Stimulated activated CD4-positive, alpha-beta T cell treated with anti-CD3 and anti-CD28 coated beads, Interleukin-4, amount 100 ng/mL, for 1 hour (primary cell): Measurements from ENCODE around the gene ADK.

ENCODE experiments used
- DNase-seq: peaks from one replicate; pipeline ENCODE4 v3.0.0-alpha.2; 2020

ADK gene

DNA sequence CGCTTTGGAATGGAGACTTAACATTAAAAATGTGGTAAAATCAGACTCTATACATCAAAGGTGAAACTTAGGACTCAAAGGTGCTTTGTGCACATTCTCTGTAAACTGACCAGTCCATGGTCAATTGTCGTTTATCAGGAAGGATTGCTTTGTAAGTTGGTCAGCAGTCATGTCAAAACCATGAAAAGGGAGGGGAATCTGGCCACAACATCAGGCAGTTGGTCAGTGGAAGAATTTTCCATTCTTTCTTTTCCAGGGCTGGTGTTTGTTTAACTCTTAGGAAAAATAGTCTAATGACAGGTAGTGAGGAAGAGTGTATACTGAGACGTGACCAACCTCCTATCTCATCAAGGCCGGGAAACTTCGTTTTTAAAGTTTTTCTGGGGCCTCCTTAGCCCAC lies 226.5 kb downstream of the ADK start:
- no peak for DNase-seq

DNA sequence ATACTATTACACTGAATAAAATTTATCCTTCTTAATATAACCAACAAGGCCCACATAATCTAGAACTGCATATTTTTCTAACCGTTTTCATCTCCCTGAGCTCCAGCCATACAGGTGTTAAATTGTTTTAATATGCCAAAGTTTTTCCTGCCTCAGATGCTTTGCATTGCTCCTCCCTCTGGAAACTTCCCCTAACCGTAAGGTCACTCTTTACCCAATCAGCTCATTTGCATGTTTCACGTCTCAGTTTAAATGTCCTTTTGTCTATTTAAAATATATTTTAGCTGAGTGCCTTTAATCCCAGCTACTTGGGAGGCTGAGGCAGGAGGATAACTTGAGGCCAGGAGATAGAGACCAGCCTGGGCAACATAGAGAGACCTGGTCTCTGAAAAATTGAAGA lies 228.5 kb downstream of the ADK start:
- DNase-seq, result no peak

DNA sequence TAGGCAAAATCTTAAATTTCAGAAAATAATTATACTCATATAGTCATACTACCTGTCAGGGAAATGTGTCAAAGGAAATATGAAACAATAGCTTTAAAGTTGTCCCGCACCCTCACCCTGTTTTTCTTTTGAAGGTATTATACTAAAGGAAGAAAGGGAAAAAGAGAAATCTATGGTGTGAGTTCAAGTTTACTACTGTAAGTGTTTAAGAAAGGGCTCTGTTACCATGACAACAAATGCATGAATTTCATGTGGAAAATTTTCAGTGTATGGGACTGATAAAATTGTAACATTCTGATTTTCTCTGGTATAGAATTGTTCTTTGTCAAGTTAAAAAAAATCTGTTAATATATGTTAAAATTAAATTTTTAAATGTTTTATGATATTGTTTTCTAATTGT lies 229.8 kb downstream of the ADK start:
- DNase-seq, result no peak

DNA sequence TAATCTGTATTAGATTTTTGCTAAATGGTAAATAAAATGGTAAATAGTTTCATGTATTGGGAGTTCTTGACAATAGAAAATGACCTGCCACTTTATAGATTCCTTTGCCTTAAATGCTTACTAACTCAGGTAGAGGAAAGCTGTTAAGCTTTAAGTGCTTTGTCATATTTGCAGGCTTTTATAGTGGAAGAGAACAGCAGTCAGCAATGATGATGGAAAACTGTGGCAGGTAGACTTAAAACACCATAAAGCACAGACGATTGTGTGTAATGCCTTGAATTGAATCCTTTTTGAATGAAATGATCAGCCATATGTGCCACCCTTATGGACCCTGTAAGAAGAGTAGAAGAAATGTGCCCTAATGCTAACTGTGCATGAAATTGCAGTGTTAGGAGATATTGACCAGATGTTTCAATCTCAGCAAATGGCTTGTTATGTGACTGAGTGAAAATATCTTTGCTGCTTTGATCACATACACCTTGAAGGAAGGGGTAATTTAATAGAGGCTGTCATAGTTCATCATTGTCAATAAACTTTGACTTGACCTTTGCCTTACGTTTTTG lies 230.4 kb downstream of the ADK start:
- DNase-seq, result no peak

DNA sequence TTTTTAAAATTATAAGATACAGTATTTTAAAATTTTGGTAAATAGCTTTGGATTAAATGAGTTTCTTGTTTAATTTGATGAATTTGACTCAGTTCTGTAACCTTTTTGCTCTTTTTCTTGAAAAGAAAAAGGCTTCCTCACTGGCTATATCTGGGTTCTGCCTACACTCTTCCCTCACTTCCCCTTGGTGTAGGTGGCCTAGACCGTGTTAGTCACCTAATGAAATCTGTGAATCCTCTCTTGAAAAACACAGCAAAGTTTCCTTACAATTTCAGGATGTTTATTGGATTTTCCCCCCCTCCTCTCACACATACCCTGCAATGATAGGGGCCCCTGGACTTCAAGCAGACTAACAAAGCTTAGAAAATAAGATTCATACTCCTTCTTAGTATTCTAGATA lies 231.6 kb downstream of the ADK start:
- no peak for DNase-seq

DNA sequence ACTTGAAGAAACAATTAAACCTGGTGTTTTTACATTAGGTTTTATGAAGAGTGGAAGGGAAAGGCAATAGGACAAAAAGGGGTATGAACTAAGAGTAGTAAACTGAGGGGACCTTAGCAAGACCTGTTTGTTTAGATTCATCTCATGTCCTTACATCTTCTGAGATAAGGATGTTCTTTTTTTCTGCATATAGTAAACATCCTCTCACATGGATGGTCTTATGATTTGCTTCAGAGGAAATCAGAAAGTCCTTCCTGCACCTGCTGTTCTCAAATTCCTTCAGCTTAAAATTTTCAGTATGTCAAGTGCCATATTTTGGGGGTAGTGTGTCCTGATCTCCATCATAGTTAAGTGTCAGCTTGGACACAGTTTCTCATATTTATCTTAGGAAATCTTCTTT lies 232.6 kb downstream of the ADK start:
- DNase-seq, result no peak

DNA sequence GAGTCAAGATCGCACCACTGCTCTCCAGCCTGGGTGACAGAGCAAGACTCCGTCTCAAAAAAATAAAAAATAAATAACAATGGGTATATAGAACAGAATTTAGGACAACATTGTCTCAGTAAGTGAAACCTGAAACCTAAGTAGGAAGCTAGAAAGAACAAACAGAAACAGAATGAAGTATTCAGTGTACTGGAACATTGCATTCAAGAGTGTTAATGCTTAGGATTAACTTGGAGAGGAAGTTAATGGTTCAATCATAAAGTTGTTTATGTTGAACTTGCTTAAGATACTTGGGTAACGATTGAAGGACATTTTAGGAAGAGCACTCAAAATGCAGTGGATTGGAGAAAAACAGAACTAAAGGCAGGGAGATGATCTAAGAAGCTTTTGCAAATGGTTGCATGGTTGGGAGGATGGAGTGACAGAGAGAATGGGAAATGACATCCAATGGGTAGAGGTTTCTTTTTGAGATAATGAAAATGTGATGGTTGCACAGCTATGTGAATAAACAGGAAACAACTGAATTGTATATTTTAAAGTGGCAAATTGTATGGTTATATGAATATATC lies 233.7 kb downstream of the ADK start:
- DNase-seq, result no peak

DNA sequence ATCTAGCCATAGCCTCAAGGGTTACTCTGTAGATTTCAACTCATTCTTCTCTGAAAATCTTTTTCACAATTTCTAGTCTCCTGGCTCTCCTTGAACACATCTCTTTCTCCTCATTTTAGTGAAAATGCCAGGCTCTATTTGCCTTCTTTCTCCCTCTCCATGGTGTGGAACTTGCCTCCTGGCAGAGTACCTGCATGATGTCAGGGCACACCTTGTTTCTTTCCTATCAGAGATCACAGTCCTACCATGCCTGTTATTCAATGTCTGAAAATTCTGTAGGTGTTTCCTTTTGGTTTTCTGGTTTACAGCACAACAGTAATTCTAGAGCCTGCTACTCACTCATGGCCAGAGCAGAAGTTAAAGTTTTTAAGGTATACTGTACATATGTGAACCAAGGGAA lies 237.8 kb downstream of the ADK start:
- DNase-seq, result no peak

DNA sequence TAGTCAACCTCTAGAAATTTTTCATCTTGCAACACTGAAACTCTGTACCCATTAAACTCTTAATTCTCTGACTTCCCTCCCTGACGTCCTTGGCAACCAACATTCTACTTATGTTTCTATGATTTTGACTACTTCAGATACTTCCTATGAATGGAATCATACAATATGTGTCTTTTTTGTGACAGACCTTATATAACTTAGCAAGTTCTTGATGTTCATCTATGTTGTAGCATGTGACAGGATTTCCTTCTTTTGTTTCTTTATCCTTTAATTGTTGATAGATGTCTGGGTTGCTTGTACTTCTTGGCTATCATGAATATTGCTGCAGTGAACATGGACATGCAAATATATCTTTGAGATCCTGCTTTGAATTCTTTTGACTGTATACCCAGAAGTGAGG lies 240.8 kb downstream of the ADK start:
- DNase-seq, result no peak

DNA sequence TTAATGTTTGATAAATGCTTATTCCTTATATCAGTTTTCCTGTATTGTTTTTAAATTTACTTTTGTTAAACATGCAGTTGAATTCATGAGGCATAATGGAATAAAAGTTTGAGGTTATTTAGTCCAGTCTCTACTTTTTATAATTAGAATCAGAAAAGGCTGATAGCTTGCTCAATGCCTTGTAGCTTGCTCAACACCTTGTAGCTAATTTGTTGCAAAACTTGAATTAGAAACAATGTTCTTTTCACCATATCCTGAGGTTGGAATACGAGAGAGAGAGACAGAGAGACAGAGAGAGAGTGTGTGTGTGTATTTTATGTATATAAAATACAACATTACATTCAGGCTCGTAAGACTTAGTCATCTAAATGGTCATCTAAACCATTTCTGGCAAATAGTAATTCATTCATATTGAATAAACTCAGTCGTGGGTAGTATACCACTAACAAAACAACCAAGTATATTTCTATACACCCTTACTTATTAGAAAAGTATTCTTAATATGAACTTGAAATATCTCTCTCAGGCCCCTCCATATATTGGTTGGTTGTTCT lies 243.5 kb downstream of the ADK start:
- no peak for DNase-seq

DNA sequence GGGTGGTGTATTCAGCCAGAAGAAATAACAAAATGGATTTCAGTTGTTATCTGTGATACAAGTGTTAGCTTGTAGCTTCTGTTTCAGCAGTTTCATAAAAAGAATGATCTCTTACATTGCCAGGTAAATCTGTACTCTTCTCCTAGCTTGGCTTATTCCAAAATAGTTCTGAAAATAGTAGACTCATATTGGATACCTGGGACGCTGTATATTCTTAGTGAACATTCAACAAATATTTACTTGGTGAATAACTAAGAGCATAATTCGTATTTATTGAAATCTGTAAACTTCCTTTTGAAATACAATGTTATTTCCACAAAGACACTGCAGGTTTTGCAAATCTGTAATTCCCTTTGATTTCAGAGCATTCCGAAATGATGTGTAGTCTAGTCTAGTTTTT lies 249.2 kb downstream of the ADK start:
- no peak for DNase-seq

DNA sequence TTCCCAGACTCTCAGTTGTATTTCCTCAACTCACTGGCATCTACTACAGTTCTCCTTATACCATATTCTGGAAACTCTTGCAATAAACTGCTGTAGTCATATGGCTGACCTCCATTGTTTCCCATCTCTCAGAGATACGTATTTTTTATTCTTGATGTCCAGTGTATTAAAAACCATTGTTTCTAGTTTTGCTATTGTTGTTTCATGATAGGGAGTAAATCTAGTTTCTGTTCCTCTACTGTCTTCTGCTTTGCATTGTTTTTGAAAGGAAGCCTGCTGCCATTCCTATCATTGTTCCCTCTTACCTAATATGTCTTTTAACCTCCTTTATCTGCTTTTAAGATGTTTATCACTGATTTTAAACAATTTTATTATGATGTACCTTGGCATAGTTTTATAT lies 255.0 kb downstream of the ADK start:
- DNase-seq, result no peak

DNA sequence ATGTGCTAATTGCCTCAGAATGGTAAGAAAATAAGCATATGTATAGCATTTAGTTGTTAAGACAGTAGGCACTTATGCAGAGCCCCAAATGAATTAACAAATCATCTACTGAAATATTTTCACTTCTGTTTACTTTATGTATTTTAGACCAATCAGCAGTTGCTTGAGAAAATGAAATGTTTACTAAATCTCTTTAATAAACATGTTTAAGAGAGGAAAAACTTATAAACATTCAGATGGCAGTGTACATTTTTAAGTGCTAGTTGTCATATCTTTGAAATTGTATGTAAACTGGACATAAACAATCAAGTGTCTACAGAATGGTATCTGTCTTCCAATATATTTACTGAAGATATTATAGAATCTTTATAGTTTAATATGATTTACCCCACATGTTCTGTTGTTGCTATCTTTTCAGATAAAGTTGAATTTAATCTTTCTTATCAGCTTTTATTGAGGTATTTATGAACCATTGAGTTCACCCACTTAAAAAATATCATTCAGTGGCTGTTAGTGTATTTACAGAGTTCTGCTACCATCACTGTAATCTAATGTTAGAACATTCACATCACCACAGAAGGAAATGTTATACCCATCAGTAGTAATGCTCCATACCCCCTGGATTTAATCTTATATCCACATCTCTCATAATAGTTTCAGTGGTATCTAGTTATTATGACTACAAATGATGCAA lies 264.3 kb downstream of the ADK start:
- no peak for DNase-seq

DNA sequence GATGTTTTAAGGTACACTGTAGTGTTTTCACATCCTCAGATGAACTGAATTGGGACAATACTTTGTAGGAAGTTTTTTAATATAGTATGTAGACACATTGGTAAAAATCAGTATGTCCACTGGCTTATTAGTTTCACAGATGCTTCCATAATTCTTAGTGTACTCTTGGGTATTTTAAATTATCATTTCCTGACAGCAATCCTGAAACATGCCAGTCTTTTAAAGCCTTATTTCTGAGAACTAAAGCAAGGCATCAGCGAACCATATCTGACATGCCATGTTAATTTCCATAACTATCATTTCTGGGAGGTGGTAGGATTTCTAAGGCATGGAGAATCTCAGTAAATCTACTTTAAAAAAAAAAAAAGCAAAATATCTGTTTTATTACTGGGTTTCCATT lies 266.4 kb downstream of the ADK start:
- no peak for DNase-seq

DNA sequence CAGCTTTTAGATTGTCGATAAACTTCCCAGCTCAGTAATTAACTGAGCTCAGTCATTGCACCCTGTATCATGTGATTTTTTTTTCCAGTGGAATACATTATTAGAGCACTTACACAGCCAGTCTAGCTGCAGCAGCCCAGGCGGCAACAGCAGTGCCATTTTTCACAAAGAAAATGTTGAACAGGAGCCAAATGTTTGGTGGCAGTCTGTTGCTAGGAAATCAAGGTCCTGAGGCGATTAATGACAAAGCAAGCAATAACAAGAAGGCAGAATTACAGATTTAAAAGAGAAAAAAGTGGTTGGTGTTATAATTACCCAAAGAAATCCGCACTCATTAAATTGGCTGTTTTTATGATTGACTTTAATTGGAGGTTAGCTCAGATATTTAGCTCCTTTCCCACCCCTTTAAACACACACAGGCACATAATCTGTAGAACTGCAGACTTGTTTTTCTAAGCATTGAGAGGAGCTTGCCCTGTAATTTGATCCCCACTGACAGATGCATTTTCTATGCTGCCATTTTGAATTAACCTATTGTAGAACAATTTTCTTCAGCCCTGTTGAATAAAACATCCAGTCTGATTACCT lies 267.4 kb downstream of the ADK start:
- no peak for DNase-seq

DNA sequence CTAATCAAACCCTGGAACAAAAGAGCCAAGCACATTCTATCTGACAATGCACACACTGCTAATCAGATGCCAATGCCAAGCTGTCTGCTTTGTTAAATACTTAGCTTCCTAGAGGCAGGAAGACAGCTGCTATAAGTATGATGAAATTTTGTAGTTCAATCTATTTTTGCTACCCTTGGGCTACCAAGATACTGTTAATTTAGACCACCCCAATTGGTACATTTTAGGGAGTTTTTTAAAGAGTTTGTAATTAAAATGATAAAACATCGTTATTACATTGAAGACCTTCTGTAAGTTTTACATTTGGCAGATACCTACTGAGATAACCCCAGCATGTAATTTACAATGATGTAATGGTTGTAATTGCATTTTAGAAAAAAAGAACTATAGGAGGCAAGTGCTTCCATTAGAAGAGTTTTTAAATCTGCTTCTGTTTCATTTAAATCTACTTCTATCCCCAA lies 268.5 kb downstream of the ADK start:
- no peak for DNase-seq

DNA sequence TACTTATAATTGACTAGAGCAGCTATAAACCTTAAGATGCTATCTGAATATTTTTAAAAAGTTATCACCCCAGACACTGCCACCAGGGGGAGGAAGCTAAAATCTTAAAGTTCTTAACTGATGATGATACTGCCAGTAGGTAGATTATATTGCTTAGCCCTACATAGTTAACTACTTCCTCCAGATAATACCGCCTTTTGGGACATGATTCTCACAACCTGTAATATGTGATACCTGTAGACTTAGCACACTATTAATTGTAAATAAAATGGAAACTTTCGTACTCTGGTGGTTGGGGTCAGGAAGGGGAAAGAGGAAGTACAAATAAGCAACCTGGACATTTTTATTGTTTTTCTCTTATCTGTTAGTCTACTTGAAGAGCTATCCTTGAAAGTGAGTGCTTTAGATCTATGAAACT lies 268.9 kb downstream of the ADK start:
- DNase-seq, result peak; percentile 28

DNA sequence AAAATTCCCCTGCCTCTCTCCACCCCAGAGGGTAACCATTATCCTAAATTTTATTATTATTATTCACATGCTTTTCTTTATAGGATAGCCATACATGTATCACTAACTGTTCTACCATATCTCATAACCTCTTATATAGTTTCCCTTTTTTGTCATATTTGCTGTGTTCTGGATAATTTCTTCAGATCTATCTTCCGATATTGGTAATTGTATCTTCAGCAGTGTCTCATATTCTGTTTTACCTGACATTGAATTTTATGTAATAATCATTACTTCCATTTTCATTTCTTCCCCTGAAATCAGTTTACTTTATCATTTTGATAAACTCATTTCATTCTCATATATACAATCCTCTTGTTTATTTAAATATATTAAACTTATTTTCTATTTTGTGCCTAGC lies 273.5 kb downstream of the ADK start:
- no peak for DNase-seq

DNA sequence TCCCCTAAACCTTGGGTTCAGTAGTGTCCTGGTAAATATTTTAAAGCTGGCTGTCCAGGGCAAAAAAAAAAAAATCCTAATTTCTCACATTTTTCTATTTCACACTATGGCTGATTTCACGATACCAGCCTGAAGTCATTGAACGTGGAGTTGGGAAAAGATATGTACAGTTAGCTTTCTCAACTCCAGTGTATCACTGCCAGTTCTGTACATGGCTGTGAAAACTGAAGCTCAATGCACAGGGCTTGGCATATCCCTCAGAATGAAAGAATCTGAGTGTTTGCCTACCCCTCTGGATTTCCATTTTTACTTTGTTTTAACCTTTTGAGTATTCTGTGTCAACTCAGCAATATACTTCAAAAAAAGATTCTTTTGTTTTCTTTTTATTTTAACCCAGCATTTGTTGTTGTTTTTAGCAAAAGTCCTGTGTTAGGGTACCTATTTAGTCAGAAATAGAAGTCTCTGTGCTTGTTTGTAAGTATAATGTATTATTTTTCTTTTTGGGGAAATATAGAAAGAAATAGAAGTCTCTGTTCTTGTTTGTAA lies 274.5 kb downstream of the ADK start:
- DNase-seq, result no peak

DNA sequence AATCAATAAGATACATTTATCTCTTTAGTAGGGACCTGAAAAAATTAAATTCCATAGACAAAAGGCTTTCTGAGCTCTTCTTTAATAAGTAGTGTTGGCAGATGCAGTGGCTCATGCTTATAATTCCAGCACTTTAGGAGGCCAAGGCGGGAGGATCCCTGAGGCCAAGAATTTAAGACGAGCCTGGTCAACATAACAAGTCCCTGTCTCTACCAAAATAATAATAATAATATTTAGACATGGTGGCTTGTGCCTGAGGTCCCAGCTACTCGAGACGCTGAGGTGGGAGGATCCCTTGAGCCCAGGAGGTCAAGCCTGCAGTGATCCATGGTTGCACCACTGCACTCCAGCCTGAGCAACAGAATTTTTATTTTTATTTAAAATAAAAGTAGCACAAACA lies 280.8 kb downstream of the ADK start:
- no peak for DNase-seq

DNA sequence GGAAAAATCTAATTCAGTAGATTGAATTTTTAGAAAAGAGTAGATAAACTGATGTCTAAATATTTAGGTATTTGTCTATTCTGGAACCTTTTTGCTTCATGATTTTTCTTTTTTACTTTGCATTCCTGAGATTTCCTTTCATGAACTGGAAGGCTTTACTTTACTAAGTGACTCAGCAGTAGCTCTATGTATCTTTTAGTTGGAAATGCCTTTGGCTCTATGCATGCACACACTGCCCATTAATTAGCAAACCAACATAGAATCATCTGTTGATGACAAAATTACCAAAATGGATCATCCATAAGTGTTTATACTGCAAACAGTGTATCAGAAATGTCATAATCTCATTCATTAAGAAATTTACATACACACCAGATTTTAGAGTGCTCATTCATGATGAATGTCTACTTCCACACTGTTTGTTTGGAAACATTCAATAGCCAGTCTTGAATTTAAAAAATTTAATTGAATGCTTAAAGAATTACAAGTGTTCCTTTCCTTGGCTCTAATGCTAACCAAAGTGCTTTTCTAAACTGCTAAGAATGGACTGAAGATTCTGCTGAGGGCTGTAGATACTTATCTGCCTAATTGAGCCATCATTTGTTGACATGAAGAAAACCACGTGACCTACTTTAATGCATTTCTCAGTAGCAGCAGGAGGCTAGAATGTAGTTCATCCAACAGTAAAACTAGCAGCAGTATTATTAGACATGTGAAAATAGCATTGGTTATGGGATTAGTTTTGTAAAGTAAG lies 282.0 kb downstream of the ADK start:
- no peak for DNase-seq

DNA sequence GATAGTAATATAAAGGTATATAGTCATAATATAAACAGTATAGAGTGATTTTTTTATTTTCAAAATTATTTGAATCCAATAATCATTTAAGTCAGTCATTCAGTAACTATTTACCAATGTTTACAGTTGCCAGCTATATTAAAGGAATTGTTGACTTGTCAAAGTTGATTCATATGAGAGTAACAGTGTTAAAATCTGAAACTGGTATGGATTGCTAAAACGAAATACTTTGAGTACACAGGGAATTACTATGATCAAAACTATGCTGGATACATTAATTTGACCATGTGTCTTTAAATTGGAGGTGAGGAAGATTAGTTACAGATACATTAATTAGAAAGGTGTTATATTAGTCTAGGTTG lies 282.6 kb downstream of the ADK start:
- DNase-seq, result no peak

DNA sequence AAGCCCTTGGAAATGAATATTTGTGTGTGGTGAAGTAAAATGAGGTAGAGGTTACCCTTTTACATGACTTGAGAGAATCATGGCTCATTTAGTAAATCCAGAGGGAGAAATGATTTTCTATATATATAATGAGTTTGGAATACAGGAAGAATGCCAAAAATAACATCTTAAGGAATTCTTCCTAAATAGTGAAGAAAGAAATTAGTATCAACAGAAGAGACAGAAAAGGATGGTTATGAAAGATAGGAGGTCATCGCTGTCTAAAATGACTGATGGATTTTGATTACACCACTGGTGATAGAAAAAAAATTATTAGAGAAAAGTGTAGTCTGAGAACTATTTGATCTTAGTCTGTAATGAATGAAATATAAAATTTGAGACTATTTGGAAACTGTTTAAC lies 283.0 kb downstream of the ADK start:
- DNase-seq, result no peak
